Left colon (tissue), 2 donors: ENCODE results near the gene IQSEC1. TPM values are rescaled to one million over a fixed set of nuclear protein-coding genes. Genes with fewer than 3 reads are reported as not detected.

Source experiments
- ATAC-seq: fragments of 200-7000 bp; cut with Tn5 transposase; one replicate; pipeline ENCODE4 v1.9.1; 2020; ENCODE audit warnings: mild to moderate bottlenecking, moderate library complexity
- DNase-seq, 2 donors: peaks; one replicate each; pipeline ENCODE4 v3.0.0-alpha.2; 2020
- intact Hi-C, 2 donors: fragments of 100-400 bp; cut with DNase I in 1 of 2; cut with micrococcal nuclease in 1 of 2; formaldehyde crosslinking; loops; one replicate each; pipeline versions ENCODE4 v1.11.2 to v1.14.0; 2022; cut with DNase I, micrococcal nuclease
- total RNA-seq, 2 donors: library from RNA; stranded (reverse); fragmentation: NEBNext Ultra II Directional; extraction: Animal tissue kit (Norgen Biotek cat#: 25700); gene quantifications; one replicate each; pipeline ENCODE4 v1.2.1, GENCODE V29; 2021
- donor health status: DM: no; HTN: no; CAD: no.
- donor health status: DM: yes; HTN: yes; CAD: no.

The IQSEC1 gene
- total RNA-seq, 2 donors from 2014 or later = 17.2 to 23.6 TPM

DNA sequence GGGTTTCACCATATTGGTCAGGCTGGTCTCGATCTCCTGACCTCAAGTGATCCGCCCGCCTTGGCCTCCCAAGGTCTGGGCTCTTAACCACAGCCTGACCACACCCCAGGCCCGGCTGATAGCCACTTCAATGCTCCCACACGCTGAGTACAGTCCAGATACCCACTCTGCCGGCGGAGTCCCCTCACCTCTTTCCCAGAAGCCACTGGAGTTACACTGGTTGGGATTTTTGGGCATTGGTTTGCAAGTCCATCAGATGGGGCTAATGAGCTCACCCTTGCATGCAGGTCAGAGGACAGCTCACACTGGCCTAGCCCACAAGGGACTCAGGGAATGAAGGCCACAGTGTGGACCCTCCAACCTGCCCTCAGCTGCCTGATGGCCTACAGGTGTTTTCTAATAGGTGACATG, 60.1 kb downstream of the IQSEC1 start:
- intact Hi-C loops = no loop called here
- ATAC-seq = no peak
- peak in 1 of 2 donors; percentile 25 for DNase-seq

DNA sequence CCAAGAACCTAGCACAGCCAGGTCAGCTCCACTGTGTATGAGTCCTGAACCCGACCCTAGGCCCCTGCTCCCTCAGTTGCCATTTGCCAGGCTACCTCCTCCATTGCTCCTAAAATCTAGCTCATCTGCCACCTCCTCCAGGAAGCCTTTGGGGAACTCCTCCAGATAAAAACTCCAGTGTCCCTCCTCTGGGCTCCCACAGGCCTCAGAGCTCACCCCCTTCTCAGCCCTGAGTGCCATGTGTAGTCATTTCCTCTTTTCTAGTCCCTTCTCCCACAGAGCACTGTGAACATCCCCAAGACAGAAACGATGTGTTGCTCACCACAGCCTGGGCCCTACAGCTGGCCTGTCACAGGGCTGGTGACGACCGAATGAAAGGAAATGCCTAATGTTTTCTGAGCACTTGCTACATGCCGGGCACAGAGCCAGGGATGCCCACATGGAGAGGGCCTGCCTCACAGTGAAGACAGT, 61.0 kb downstream of the IQSEC1 start:
- DNase-seq (peak; percentile 73), ATAC-seq (peak; percentile 12)
- intact Hi-C loops = no loop called here

DNA sequence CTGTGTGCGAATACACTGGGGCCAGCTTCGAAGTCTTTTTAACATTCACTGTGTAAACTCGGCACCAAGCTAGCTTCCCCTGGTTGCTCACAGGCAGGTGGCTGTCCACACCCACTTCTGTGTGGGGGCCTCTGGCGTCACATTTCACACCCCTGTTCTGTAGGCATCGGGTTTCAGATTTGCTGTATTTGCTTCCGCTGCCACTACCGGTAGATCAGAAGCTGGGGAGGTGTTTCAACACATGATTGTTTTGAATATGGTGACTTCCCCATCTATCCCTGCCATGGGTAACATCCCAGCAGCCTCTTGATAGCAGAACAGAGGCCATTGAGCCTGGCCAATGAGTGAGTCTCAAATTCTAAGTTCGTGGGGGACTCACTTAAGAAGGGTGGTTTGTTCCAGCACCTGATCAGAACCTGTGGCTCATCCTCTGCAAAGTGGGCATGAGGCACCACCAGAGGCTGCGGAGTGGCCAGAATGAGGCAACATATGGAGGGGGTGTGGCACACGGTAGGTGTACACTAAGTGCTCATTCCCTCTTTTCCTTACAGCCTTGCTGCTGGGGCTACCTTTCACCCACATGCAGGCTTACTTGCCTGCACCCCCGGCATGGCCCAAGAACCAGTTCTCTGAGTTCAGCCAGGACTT, 61.5 kb downstream of the IQSEC1 start:
- ATAC-seq (peak; percentile 27), DNase-seq (peak; percentile 64 to 77)
- intact Hi-C loops = no loop called here

DNA sequence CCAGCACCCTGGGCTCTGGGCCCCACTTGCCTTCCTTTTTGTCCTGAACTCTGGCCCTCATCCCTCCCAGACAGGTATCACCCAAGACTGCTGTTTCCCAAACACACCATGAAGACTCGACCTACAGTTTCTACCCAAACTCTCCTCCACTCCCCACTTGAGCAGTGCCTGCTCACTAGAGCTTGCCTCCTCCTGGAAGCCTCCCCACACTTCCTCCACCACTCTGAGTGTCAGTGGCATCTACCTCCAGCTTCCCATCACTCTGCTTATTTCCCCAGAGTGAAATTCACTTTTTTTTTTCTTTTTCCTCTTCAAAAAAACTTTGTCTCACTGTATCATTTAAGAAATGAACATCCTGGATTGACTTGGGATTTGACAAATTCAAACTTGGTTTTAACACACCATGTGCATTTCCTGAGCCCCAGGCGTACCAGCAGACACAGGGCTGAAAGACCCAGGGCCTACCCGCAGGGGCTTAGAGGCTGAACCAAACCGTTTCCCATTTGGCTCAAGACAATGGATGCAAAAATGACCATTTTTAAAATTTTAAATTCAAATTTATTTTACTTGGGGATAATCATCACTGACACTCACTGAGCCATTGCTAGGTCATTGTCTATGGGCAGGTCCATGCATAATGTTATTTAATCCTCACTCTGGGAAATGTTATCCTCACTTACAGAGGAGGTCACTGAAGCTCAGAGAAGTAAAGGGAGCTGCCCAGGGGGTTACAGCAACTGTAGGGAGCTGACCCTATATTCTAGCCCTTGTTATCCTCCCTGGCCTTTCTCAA, 62.3 kb downstream of the IQSEC1 start:
- no peak for ATAC-seq
- DNase-seq = no peak
- intact Hi-C loops = no loop called here

DNA sequence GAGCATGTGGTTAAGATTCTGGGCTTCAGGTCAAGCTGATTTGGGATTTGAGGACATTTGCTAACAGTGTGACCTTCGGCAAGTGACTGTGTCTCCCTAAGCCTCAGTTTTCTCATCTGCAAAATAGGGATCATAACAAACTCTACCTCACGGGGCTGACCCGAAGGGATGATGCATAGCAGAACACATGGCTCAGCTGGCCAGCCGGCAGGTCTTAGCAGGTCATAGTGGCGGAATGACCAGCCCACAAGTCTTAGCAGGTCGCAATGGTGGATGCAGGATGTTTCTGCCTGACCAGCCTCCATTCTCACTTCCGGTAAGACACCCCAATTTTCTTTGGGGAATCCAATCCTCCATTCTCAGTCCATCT, 63.3 kb downstream of the IQSEC1 start:
- ATAC-seq (no peak), DNase-seq (no peak)
- intact Hi-C loops = no loop called here

DNA sequence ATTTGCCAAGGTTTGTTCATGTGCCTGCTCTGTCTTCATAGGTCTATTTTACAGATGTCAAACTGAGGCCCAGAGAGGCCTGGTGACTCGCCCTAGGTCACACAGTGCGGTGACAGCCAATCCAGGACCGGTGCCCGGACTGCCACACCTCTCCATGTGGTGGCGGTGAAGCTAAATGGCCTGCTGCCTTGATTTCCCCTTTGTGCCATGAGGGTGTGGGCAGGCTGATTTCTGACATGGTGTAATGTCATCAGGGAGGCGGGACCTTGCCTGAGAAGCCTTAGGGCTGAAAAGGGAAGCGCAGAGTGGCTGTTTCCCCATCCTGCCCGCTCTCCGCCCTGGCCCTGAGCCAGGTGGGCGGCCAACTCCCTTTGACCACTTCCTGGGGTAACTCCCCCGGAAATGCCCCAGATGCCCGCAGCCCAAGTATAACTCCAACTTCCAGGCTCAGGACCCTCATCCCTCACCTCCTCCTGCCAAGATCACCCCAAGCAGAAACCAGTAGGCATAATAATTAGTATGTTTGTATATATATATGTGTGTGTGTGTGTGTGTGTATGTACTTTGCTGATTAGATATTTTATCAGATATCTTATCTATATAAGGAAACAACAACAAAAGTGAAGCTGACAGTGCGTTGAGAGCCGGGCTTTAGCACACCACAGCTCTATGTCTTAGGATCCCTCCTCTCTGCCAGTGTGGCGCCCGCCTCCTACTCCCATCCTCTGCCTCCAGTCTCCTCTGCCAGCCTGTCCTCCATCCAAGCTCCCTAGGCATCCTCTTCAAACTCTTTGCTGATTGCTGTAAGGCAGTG, 63.9 kb downstream of the IQSEC1 start:
- ATAC-seq = peak; percentile 66
- DNase-seq = peak; percentile 82 to 84
- intact Hi-C loops = no loop called here

DNA sequence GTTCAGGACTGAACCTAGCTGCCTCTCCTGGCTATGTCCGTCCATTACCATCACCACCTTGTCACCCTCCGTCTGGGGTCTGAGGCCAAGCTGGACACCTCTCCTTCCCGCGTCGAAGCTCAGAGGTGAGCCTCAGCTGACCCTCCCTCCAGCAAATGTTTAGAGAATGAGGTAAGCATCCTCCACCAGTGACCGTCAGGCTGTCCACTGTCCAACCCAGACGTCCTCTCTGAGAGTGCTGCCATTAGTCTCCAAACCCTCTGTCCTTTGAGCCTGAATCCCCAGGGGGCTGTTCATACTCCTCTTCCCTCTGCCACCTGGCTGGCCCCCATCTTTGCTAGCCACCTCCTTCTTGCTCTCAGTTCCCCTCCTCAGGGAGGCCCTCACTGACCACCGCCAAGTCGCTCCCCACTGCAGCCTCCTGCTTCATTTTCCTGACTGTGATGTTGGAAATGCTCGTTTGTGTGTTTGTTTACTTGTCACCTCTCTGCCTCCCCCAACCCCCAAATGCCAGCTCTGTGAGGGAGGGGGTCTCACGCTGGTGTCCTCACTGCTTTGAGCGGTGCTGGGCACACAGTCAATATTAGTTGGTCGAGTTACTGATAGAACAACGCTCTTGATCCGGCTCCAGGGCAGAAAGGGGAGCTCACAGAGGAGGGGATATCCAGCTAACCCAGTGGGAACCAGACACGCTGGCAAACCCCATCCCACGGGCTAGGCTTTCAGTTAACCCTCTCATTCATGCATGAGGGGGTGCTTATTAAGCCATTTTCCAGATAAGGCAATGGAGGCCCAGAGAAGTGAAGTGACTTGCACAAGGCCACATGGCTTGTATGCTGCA, 64.9 kb downstream of the IQSEC1 start:
- intact Hi-C loops = no loop called here
- DNase-seq = no peak
- ATAC-seq = no peak

DNA sequence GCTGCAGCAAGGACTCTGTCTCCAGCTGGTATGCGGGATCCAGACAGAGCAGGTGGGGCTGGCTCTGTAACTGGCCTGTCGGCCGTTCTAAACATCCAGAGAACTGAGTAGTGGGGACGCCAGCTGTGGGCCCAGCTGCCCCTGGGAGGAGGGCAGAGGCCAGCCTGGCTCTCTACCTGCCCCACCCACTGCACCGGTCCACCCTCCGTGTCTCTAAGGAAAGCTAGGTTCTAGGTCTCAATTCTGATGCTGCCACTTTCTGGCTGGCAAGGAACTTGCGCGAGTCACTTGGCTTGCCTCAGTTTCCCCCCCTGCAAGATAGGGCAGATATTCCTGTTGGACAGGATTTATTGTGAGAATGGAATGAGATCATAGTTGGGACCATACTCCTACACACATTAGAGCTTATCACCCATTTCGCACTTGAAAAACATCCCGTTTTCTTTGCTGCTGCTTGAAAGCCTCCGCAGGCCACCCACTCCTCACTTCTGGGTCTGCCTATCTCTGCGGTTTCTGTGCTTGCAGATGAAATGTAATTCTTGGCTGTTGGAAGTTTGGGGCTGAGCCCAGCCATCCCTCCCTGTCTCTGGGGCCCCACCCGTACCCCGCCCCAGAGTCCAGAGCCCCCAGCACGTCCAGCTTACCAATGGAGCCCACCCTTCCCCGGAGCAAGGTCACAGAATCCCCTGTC, 65.8 kb downstream of the IQSEC1 start:
- intact Hi-C loops = no loop called here
- ATAC-seq (no peak), DNase-seq (no peak)

DNA sequence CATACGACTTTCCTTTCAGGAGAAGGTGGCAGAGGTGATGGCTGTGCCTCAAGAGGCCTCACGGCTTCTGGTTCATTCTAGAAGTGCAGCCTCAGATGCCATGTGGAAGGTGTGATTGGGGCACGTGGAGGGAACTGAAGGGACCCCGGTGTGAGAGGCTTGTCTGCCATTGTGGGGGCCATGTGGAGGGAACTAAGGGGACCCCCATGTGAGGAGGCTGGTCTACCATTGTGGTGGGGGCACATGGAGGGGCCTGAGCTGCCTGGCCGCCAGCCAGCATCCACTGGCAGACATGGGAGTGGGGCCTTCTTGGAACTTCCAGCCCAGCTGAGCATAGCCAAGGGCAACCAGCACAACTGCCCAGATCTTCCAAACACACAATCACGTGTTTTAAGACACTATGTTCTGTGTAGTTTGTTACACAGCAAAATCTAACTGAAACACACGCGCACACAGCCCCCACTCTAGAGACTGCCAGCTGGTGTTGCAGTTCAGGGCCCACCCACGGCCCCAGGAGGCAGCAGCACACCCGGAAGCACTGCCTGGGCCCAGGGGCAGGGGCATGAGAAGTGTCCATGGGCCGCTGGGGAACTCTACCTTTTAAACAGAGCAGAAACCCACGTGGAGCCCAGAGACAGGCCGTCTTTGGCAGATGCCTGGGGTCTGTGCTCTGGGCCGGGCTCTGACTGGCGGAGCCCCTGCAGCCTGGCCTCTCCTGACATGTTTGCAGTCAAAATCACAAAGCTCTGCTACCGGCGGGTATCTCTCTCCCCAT, 66.8 kb downstream of the IQSEC1 start:
- ATAC-seq (no peak), DNase-seq (no peak)
- intact Hi-C loops = no loop called here

DNA sequence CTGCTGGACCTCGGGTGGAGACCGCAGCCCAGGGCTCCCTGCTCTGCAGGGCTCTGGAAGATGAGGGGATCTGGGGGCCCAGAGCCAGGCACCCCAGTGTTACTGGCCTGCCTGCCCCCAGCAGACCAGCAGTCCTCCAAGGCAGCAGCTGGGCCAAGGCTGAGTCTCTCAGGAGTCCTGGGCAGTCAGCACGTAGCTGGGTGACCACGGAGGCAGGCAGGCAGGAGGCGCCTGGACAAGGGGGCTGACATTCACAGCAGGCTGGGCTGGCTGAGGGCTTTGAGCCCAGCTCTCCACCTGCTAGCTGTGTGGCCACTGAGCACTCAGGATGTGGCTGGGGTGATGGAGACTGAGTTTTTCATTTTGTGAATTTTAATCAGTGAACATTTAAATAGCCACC, 67.9 kb downstream of the IQSEC1 start:
- ATAC-seq = no peak
- DNase-seq = no peak
- intact Hi-C loops = no loop called here

DNA sequence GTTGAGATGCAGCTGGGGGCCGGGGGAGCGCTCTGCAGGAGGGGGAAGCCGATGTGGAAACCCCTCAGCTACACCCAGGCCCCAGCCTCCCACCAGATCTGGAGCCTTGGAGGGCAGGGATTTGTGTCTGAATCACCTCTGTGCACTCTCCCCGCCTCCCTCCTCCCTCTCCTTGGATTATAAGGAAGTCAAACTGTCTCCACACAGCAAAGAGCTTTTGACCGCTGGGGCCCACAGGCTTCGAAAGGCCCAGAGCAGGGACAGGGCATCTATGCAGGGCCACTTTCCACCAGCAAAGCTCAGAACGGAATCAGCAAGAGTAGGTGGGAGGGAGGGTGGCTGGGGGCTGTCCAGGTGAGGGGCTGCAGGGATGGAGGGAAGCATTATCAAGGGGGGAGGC, 68.9 kb downstream of the IQSEC1 start:
- peak; percentile 67 for ATAC-seq
- intact Hi-C loops = no loop called here

DNA sequence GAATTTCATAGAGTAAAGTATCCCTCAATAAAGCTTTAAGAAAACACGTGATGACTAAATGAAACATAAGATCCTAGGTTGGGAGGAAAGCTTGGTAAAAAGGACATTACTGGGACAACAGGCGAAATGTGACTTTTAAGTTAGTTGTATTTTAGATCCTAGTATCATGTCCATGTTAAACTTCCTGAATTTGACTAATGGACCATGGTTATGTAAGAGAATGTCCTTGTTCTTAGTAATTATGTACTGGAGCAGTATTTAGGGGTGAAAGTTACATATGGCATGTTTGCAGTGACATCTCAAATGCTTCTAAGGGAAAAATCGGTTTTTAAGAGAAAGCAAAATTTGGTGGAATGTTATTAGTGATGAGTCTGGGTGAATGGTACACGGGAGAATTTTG, 69.6 kb downstream of the IQSEC1 start:
- ATAC-seq (no peak), DNase-seq (no peak)
- intact Hi-C loops = no loop called here

More for the DNA sequence above, 68.9 kb downstream of the IQSEC1 start:
- peak; percentile 65 to 71 for DNase-seq

DNA sequence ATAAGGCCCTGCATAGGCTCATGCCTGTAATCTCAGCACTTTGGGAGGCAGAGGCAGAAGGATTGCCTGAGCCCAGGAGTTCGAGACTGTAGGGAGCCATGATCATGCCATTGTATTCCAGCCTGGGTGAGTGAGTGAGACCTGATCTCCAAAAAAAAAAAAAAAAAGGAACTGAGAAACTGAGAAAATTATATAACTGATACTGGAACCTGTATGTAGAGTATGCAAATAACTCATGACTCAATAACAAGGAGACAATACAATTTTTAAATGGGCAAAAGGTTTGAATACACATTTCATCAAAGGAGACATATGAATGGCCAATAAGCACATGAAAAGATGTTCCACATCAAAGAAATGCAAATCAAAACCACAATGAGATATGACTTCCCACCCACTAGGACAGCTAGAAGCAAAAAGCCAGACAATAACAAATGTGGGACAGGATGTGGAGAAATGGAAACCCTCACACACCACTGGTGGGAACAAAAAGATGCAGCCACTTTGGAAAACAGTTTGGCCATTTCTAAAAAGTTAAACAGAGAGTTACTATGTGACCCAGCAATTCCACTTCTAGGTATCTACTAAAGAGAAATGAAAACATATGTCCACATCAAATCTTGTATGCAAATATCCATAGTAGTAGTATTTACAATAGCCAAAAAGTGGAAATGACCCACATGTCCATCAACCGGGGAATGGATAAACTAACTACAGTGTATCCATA, 70.7 kb downstream of the IQSEC1 start:
- ATAC-seq = no peak
- DNase-seq = no peak
- intact Hi-C loops = no loop called here

DNA sequence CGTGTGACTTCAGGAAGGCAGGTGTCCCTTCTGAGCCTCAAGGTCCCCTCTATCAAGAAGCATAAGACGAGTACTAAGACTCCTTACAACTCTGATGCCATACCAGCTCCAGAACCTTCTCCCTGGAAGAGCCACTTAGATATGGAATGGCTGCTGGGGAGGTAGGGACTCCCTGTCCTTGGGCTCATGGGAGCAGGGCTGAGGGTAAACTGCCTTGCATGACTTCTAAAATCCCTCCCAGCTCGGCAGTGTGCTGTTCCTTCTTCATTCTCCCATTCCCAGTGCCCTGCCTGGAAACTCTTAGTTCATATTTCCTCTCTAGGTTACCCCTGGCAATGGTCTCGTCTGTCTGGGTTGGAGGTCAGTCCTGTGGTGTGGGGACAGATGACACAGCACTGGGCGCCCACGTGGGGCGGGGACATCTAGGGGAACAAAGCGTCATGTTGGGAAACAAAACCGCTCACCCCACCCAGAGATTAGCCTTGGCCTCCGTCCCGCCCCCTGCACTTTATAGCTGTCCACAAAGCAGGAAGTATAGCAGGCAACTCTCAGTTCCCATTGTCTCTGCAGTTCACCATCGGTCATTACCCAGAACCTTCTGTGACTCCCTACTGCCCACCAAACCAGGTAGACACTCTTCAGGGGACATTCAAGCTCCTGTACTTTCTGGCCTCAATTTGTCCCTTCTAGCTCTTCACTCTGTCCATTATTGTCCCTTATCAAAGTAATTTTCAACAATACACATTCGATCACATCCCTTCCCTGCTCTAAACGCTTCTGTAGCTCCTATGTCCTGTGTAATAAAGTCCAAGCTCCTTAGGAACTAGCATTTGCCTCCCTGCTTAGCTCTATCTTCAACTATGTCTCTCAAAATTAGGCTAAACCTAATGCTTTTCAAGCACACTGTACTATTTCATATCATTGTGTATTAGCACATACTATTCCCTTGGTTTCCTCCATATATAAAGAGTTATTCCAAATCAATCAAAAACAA, 73.8 kb downstream of the IQSEC1 start:
- intact Hi-C loops = no loop called here
- DNase-seq = peak; percentile 95 to 98
- ATAC-seq = peak; percentile 82

DNA sequence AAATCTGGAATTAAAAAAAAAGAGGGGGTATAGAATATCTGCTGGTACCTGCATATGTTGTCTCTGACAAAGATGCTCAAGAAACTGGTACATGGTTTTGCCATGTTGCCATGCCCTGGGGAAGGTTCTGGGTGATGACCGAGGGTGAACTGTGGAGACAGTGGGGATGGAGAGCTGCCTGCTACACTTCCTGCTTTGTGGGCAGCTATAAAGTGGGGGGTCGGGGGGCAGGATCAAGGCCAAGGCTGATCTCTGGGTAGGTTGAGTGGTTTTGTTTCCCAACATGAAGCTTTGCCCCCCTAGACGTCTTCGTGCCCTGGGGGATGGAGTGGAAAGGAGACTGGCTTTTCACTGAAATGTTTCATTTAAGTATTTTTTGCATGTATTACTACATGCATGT, 74.6 kb downstream of the IQSEC1 start:
- intact Hi-C loops = no loop called here
- ATAC-seq (no peak), DNase-seq (no peak)

DNA sequence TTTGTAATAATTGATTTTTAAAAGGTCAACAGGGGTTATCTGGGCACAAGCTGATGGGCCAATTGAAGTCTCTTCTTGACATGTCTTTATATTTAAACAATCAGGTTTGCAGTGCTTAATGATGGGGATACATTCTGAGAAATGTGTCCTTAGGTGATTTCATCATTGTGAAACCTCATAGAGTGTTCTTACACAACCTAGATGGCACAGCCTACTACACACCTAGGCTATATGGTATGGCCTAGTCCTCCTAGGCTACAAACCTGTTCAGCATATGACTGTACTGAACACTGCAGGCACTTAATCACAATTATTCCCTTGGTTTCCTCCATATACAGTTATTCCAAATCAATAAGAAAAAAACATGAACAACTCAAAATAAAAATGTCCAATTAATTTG, 75.8 kb downstream of the IQSEC1 start:
- no peak for ATAC-seq
- intact Hi-C loops = no loop called here
- DNase-seq = no peak
